CD4-positive, CD25-positive, alpha-beta regulatory T cell (primary cell): ENCODE measurements around the gene ZSCAN31. TPM values are rescaled to one million over a fixed set of nuclear protein-coding genes. Genes with fewer than 3 reads are reported as not detected.

Experiments used
- ATAC-seq, 2 donors: fragments of 150-1000 bp; cut with Tn5 transposase; one replicate each; pipeline ENCODE4 v1.10.0; 2021; ENCODE audit warnings: low read depth in 2 of 2, moderate number of reproducible peaks in 2 of 2, moderate library complexity in 1 of 2
- DNase-seq, 3 donors: peaks; one replicate each; pipeline versions ENCODE4 v3.0.0 to v3.0.0-alpha.2; 2012 to 2022; ENCODE audit warnings: mixed read lengths in 1 of 3
- H3K27ac ChIP-seq: one replicate; pipeline ENCODE4 v1.7.0; 2013; ENCODE audit warnings: mild to moderate bottlenecking, low read length; ENCODE audit not compliant: insufficient read depth, poor library complexity, severe bottlenecking
- H3K27me3 ChIP-seq: one replicate; pipeline ENCODE4 v1.7.0; 2013; ENCODE audit warnings: low read length; ENCODE audit not compliant: control insufficient read depth, insufficient read depth
- H3K36me3 ChIP-seq: one replicate; pipeline ENCODE4 v1.7.0; 2013; ENCODE audit warnings: mild to moderate bottlenecking, low read length, moderate library complexity; ENCODE audit not compliant: control insufficient read depth, insufficient read depth
- H3K4me1 ChIP-seq: 2 replicates; pipeline ENCODE4 v1.7.0; 2013; ENCODE audit warnings: mild to moderate bottlenecking, low read length; ENCODE audit not compliant: insufficient read depth, control insufficient read depth, poor library complexity, severe bottlenecking
- H3K4me3 ChIP-seq: one replicate; pipeline ENCODE4 v1.7.0; 2013; ENCODE audit warnings: low read depth, mild to moderate bottlenecking, low read length, moderate library complexity
- H3K9me3 ChIP-seq, 2 experiments: 1 replicate in 1 of 2; 2 replicates in 1 of 2; pipeline ENCODE4 v1.7.0; 2013; ENCODE audit warnings: low read length in 2 of 2, mild to moderate bottlenecking in 1 of 2, moderate library complexity in 1 of 2; ENCODE audit not compliant: control insufficient read depth in 2 of 2
- H3K27ac Mint-ChIP-seq, 3 donors: one replicate each; pipeline ENCODE4 v1.8.0; 2020 to 2022; ENCODE audit warnings: mild to moderate bottlenecking in 3 of 3, mixed read lengths in 3 of 3, moderate library complexity in 2 of 3
- H3K27me3 Mint-ChIP-seq: one replicate; pipeline ENCODE4 v1.8.0; 2022; ENCODE audit warnings: mild to moderate bottlenecking, mixed read lengths
- H3K36me3 Mint-ChIP-seq: one replicate; pipeline ENCODE4 v1.8.0; 2020; ENCODE audit warnings: mixed read lengths
- H3K4me1 Mint-ChIP-seq, 4 donors: one replicate each; pipeline ENCODE4 v1.8.0; 2020 to 2022; ENCODE audit warnings: mixed read lengths in 4 of 4, mild to moderate bottlenecking in 1 of 4
- H3K4me3 Mint-ChIP-seq, 4 donors: one replicate each; pipeline ENCODE4 v1.8.0; 2020 to 2022; ENCODE audit warnings: mild to moderate bottlenecking in 4 of 4, mixed read lengths in 4 of 4, moderate library complexity in 3 of 4
- H3K9me3 Mint-ChIP-seq, 7 donors: one replicate each; pipeline ENCODE4 v1.8.0; 2020 to 2022; ENCODE audit warnings: mixed read lengths in 7 of 7, mild to moderate bottlenecking in 3 of 7, moderate library complexity in 2 of 7
- polyA plus RNA-seq, 4 donors: library from polyadenylated mRNA; unstranded; fragments of 300-500 nt; fragmentation: Illumina TruSeq; gene quantifications; one replicate each; pipeline ENCODE4 v1.2.3, GENCODE V29; 2021
- total RNA-seq: library from RNA; stranded (reverse); gene quantifications from one replicate; pipeline ENCODE4 v1.2.3, GENCODE V29; 2022

ZSCAN31 gene
- total and polyA plus RNA-seq, 5 donors from 2014 or later = 0.34 to 0.52 TPM; not detected in 3

- Mint-ChIP-seq H3K4me1 (peaks cover 0 to 11% (median 10%) of the 10 kb centered on the region in 4 donors), H3K36me3 (peaks cover 9% of the 10 kb centered on the region), H3K4me3 (peak within 1 kb of the TSS in 3 of 4 donors; percentile 56 to 80 (median 61)), H3K27ac (no peak within 1 kb of the TSS), H3K9me3 (peaks cover 0 to 13% (median 0%) of the 10 kb centered on the region in 7 donors), H3K27me3 (peaks cover 27% of the 10 kb centered on the region)
- no peak within 1 kb of the TSS for H3K27ac ChIP-seq
- peaks cover 11% of the 10 kb centered on the region for H3K27me3 ChIP-seq
- peak within 1 kb of the TSS; percentile 28 for H3K4me3 ChIP-seq
- no peaks in the 10 kb centered on the region for H3K9me3 ChIP-seq
- peak in 2 of 3 donors; percentile 8 to 68 for DNase-seq
- peaks cover 11% of the 10 kb centered on the region for H3K4me1 ChIP-seq
- H3K36me3 ChIP-seq = peaks cover 6% of the 10 kb centered on the region
- ATAC-seq = peak; percentile 43 to 64
Measured at GRCh38 chr6:28281288-28282064, 54.5 kb downstream of the ZSCAN31 start, which contains the start of gene PGBD1. PGBD1 (plus strand) TSS chr6:28281572; CDS start chr6:28283814, 2,242 bp downstream.

- peaks cover 0 to 13% (median 0%) of the 10 kb centered on the region in 7 donors for H3K9me3 Mint-ChIP-seq
- no peaks in the 10 kb centered on the region for H3K9me3 ChIP-seq
- no peak for ATAC-seq
- DNase-seq = no peak
- peaks cover 0 to 11% (median 10%) of the 10 kb centered on the region in 4 donors for H3K4me1 Mint-ChIP-seq
- no peak overlapping the region for H3K27ac Mint-ChIP-seq
- peaks cover 11% of the 10 kb centered on the region for H3K36me3 Mint-ChIP-seq
- peak overlapping the region in 3 of 4 donors; percentile 56 to 80 (median 61) for H3K4me3 Mint-ChIP-seq
- H3K4me3 ChIP-seq = no peak overlapping the region
- H3K27me3 Mint-ChIP-seq = peaks cover 25% of the 10 kb centered on the region
- H3K4me1 ChIP-seq = peaks cover 11% of the 10 kb centered on the region
- peaks cover 13% of the 10 kb centered on the region for H3K36me3 ChIP-seq
- H3K27me3 ChIP-seq = peaks cover 11% of the 10 kb centered on the region
- H3K27ac ChIP-seq = no peak overlapping the region
Measured at GRCh38 chr6:28280595-28281287, 55.2 kb downstream of the ZSCAN31 start.

GRCh38 chr6:28277746-28278145 lies 58.2 kb downstream of the ZSCAN31 start:
- peaks cover 0 to 13% (median 0%) of the 10 kb centered on the region in 7 donors for H3K9me3 Mint-ChIP-seq
- H3K36me3 ChIP-seq = peaks cover 43% of the 10 kb centered on the region

DNA sequence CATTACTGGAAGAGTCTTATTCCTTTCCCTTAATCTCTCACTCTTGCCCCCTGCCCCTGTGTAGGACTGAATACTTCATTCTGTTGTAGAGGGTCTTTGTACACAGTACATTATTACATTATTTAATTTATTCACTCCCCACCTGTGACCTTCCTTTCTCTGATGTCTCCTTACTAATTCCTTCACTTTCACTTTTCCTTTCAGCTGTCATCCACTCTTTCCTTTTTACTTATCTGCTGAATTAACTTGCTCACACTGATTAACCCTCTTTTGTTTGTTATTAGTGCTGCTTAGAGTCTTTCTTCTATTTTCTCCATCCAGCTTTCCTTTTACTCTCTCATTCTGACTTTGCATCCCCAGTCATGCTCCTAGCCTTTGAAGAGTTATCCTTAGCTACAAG lies 61.1 kb downstream of the ZSCAN31 start:
- H3K27me3 Mint-ChIP-seq = peaks cover 2% of the 10 kb centered on the region
- H3K4me3 Mint-ChIP-seq = no peak overlapping the region
- H3K4me3 ChIP-seq = no peak overlapping the region
- no peaks in the 10 kb centered on the region for H3K27me3 ChIP-seq
- peaks cover 58% of the 10 kb centered on the region for H3K36me3 ChIP-seq
- H3K9me3 Mint-ChIP-seq = peaks cover 0 to 3% (median 0%) of the 10 kb centered on the region in 7 donors
- no peak overlapping the region for H3K27ac ChIP-seq
- H3K4me1 ChIP-seq = no peaks in the 10 kb centered on the region
- H3K36me3 Mint-ChIP-seq = peaks cover 42% of the 10 kb centered on the region
- peaks cover 6 to 18% (median 13%) of the 10 kb centered on the region in 4 donors for H3K4me1 Mint-ChIP-seq
- H3K9me3 ChIP-seq = no peaks in the 10 kb centered on the region
- ATAC-seq (no peak), DNase-seq (no peak)
- no peak overlapping the region for H3K27ac Mint-ChIP-seq

More at GRCh38 chr6:28277746-28278145, 58.2 kb downstream of the ZSCAN31 start:
- Mint-ChIP-seq H3K4me1 (peaks cover 9 to 17% (median 12%) of the 10 kb centered on the region in 4 donors), H3K27ac (no peak overlapping the region), H3K4me3 (no peak overlapping the region), H3K27me3 (peaks cover 19% of the 10 kb centered on the region), H3K36me3 (peaks cover 28% of the 10 kb centered on the region)
- Histone ChIP-seq H3K4me3 (no peak overlapping the region), H3K9me3 (no peaks in the 10 kb centered on the region), H3K27me3 (peaks cover 9% of the 10 kb centered on the region), H3K4me1 (peaks cover 11% of the 10 kb centered on the region), H3K27ac (no peak overlapping the region)
- no peak for ATAC-seq
- no peak for DNase-seq

Other genes starting within 250 kb of the ZSCAN31 start
- 8.0 TPM for gene ZSCAN16, start 211.5 kb downstream of the ZSCAN31 start, total RNA-seq
- gene ZSCAN16, start 211.5 kb downstream of the ZSCAN31 start, polyA plus RNA-seq = 10 to 100 TPM; 11.5 to 26.5 (median 14.5) TPM
- gene ZKSCAN8, start 194.3 kb downstream of the ZSCAN31 start, total RNA-seq = 27.4 TPM
- 1 to 10 TPM in 3 of 4 donors, under 1 TPM in 1; 0.78 to 4.1 (median 1.6) TPM for gene ZKSCAN8, start 194.3 kb downstream of the ZSCAN31 start, polyA plus RNA-seq
- 0.91 TPM for gene ZSCAN9, start 110.9 kb downstream of the ZSCAN31 start, total RNA-seq
- gene ZSCAN9, start 110.9 kb downstream of the ZSCAN31 start, polyA plus RNA-seq = 1 to 10 TPM; 2.4 to 6.4 (median 3.7) TPM
- 2.1 TPM for gene ZKSCAN4, start 83.9 kb downstream of the ZSCAN31 start, total RNA-seq
- gene ZKSCAN4, start 83.9 kb downstream of the ZSCAN31 start, polyA plus RNA-seq = 1 to 10 TPM; 2.1 to 6.3 (median 3.4) TPM
- not detected for gene NKAPL, start 76.9 kb downstream of the ZSCAN31 start, total RNA-seq
- under 1 TPM in 2 of 4 donors, not detected in 2; 0.14 to 0.30 TPM for gene NKAPL, start 76.9 kb downstream of the ZSCAN31 start, polyA plus RNA-seq
- 9.6 TPM for gene ZSCAN26, start 69.0 kb downstream of the ZSCAN31 start, total RNA-seq
- 10 to 100 TPM; 14.9 to 19.1 (median 17.7) TPM for gene ZSCAN26, start 69.0 kb downstream of the ZSCAN31 start, polyA plus RNA-seq
- gene PGBD1, start 54.6 kb downstream of the ZSCAN31 start, total RNA-seq = 1.0 TPM
- under 1 TPM; 0.09 to 0.55 (median 0.36) TPM for gene PGBD1, start 54.6 kb downstream of the ZSCAN31 start, polyA plus RNA-seq
- 2.3 TPM for gene ZKSCAN3, start 13.8 kb upstream of the ZSCAN31 start, total RNA-seq
- gene ZKSCAN3, start 13.8 kb upstream of the ZSCAN31 start, polyA plus RNA-seq = 1 to 10 TPM; 1.5 to 3.6 (median 3.1) TPM
- 2.7 TPM for gene ZSCAN12, start 63.6 kb upstream of the ZSCAN31 start, total RNA-seq
- gene ZSCAN12, start 63.6 kb upstream of the ZSCAN31 start, polyA plus RNA-seq = 1 to 10 TPM; 1.2 to 2.2 (median 1.7) TPM
- gene ZSCAN23, start 107.3 kb upstream of the ZSCAN31 start, total RNA-seq = 0.69 TPM
- under 1 TPM in 2 of 4 donors, not detected in 2; 0.09 to 0.13 TPM for gene ZSCAN23, start 107.3 kb upstream of the ZSCAN31 start, polyA plus RNA-seq
- not detected for gene GPX6, start 179.6 kb upstream of the ZSCAN31 start, total RNA-seq
- not detected for gene GPX6, start 179.6 kb upstream of the ZSCAN31 start, polyA plus RNA-seq
- gene GPX5, start 189.7 kb upstream of the ZSCAN31 start, total RNA-seq = not detected
- not detected for gene GPX5, start 189.7 kb upstream of the ZSCAN31 start, polyA plus RNA-seq